A549 (cell line): ENCODE data around the gene FBLIM1. TPM values are rescaled to one million over a fixed set of nuclear protein-coding genes. Genes with fewer than 3 reads are reported as not detected.
A peak's percentile ranks its signal among the peaks of the same experiment; 100 is the strongest.

Source experiments
- ATAC-seq, 2 experiments: fragments of 200-7000 bp in 1 of 2; fragments of >200 bp in 1 of 2; cut with Nextera tagmentation in 1 of 2; cut with Tn5 transposase in 1 of 2; 3 replicates each; pipeline versions ENCODE4 v1.8.0 to v1.9.1; 2018 to 2020; ENCODE audit warnings: mild to moderate bottlenecking in 1 of 2, moderate library complexity in 1 of 2
- CTCF ChIA-PET: fragments of 300-600 bp; sonication (Branson Sonifier 250); formaldehyde crosslinking; extraction: SDS; loops from one replicate; lab custom pipeline; 2021; ENCODE audit warnings: antibody characterized with exemption, inconsistent platforms; lab: Yijun Ruan, JAX
- POLR2A ChIA-PET: fragments of 350-600 bp; formaldehyde crosslinking; extraction: SDS; loops from one replicate; lab custom pipeline; 2021; ENCODE audit warnings: antibody characterized with exemption, inconsistent platforms; lab: Yijun Ruan, JAX
- DNase-seq, 2 experiments: peaks; one replicate each; pipeline versions ENCODE4 v3.0.0 to v3.0.0-alpha.2; 2011 to 2016; ENCODE audit warnings: low read depth in 1 of 2, low spot score in 1 of 2
- FAIRE-seq: peaks from 2 replicates; lab custom pipeline; 2011; peaks lifted over from hg19 to GRCh38; lab: Jason Lieb, UNC
- H3K27ac ChIP-seq, 2 experiments: fragments of >200 bp; sonication (Bioruptor Twin); formaldehyde crosslinking; 3 replicates each; pipeline ENCODE4 v1.5.1; 2016 to 2017
- H3K4me1 ChIP-seq: fragments of >200 bp; sonication (Bioruptor Twin); formaldehyde crosslinking; 3 replicates; pipeline ENCODE4 v1.6.1; 2016
- H3K4me2 ChIP-seq: fragments of >200 bp; sonication (Bioruptor Twin); formaldehyde crosslinking; 3 replicates; pipeline ENCODE4 v1.6.1; 2016
- H3K4me3 ChIP-seq: fragments of >200 bp; sonication (Bioruptor Twin); formaldehyde crosslinking; 3 replicates; pipeline ENCODE4 v1.5.1; 2016
- H3K9me3 ChIP-seq: fragments of >200 bp; sonication (Bioruptor Twin); formaldehyde crosslinking; 3 replicates; pipeline ENCODE4 v1.6.1; 2016
- BHLHE40 ChIP-seq: IDR thresholded peaks from 2 replicates; pipeline ENCODE4 v1.6.1; 2012; ENCODE audit warnings: low read depth, low read length, inconsistent platforms
- CHD2 ChIP-seq: fragments of 150-350 bp; IDR thresholded peaks from 2 replicates; pipeline ENCODE4 v1.6.1; 2014; ENCODE audit warnings: low read length; ENCODE audit not compliant: partially characterized antibody
- EHF ChIP-seq: fragments of 250-450 bp; sonication (Bioruptor Pico); IDR thresholded peaks from 2 replicates; pipeline ENCODE4 v1.5.0; 2020; ENCODE audit warnings: mild to moderate bottlenecking
- EHMT2 ChIP-seq: fragments of 200-600 bp; sonication (generic); IDR thresholded peaks from 2 replicates; pipeline ENCODE4 v1.6.1; 2016; ENCODE audit warnings: antibody characterized with exemption, low read depth, mild to moderate bottlenecking, moderate library complexity
- FOXS1 ChIP-seq: fragments of 250-450 bp; sonication (Bioruptor Pico); IDR thresholded peaks from 2 replicates; pipeline ENCODE4 v1.5.0; 2020; ENCODE audit warnings: mild to moderate bottlenecking, moderate library complexity
- HOXA7 ChIP-seq: fragments of 250-450 bp; sonication (Bioruptor Pico); IDR thresholded peaks from 2 replicates; pipeline ENCODE4 v1.5.0; 2020; ENCODE audit warnings: mild to moderate bottlenecking, moderate library complexity
- HOXB5 ChIP-seq: fragments of 250-450 bp; sonication (Bioruptor Pico); IDR thresholded peaks from 2 replicates; pipeline ENCODE4 v1.5.0; 2020; ENCODE audit warnings: mild to moderate bottlenecking, moderate library complexity
- KDM1A ChIP-seq: fragments of 200-600 bp; sonication (generic); IDR thresholded peaks from 2 replicates; pipeline ENCODE4 v1.6.1; 2016; ENCODE audit warnings: low read depth, mild to moderate bottlenecking
- KDM5A ChIP-seq: fragments of 200-600 bp; sonication (generic); IDR thresholded peaks from 2 replicates; pipeline ENCODE4 v1.6.1; 2016; ENCODE audit warnings: antibody characterized with exemption, mild to moderate bottlenecking
- RARB ChIP-seq: fragments of 250-450 bp; sonication (Bioruptor Pico); IDR thresholded peaks from 2 replicates; pipeline ENCODE4 v1.8.0; 2021; ENCODE audit warnings: mild to moderate bottlenecking, moderate library complexity
- SMC3 ChIP-seq: fragments of >200 bp; sonication (Bioruptor Twin); formaldehyde crosslinking; IDR thresholded peaks from 3 replicates; pipeline ENCODE4 v1.6.1; 2018; ENCODE audit warnings: inconsistent platforms
- TP53 ChIP-seq: fragments of 250-450 bp; sonication (Bioruptor Pico); IDR thresholded peaks from 2 replicates; pipeline ENCODE4 v1.5.0; 2021; ENCODE audit warnings: mild to moderate bottlenecking, moderate library complexity
- ZC3H11A ChIP-seq: fragments of 450-650 bp; IDR thresholded peaks from 2 replicates; pipeline ENCODE4 v1.6.1; 2014; ENCODE audit warnings: antibody characterized with exemption, mild to moderate bottlenecking
- ZFP36 ChIP-seq: fragments of 450-650 bp; IDR thresholded peaks from 2 replicates; pipeline ENCODE4 v1.6.1; 2014; ENCODE audit warnings: borderline replicate concordance; ENCODE audit not compliant: partially characterized antibody
- ZNF302 ChIP-seq: fragments of 250-450 bp; sonication (Bioruptor Pico); IDR thresholded peaks from 2 replicates; pipeline ENCODE4 v1.9.0; 2021; ENCODE audit warnings: inconsistent platforms, mild to moderate bottlenecking, moderate library complexity
- ZSCAN20 ChIP-seq: fragments of 250-450 bp; sonication (Bioruptor Pico); IDR thresholded peaks from 2 replicates; pipeline ENCODE4 v1.8.0; 2022; ENCODE audit warnings: mild to moderate bottlenecking, moderate library complexity
- WGBS: methylation state at CpG from one replicate; pipeline ENCODE4 v1.1.6; 2017; ENCODE audit errors: missing lambda C conversion rate; 5-methylcytosine and 5-hydroxymethylcytosine counted together
- polyA plus RNA-seq, 4 experiments: library from polyadenylated mRNA; depleted of rRNA in 3 of 4; stranded (reverse); fragments of >200 nt; fragmentation: RNase III in 1 of 4; extraction: RNeasy Plus Mini Kit Qiagen cat#74134 plus additional on column Dnase treatment in 1 of 4; gene quantifications; 2 replicates in 3 of 4; 3 replicates in 1 of 4; pipeline ENCODE4 v1.2.3, GENCODE V29; 2011 to 2017
- TF ChIP-seq, protein P1 (sequence below): fragments of 450-650 bp; IDR thresholded peaks from 2 replicates; pipeline ENCODE4 v1.6.1; 2014; ENCODE audit warnings: antibody characterized with exemption
- TF ChIP-seq, protein P2 (sequence below): IDR thresholded peaks from 2 replicates; pipeline ENCODE4 v1.6.1; 2012; ENCODE audit warnings: low read depth, borderline replicate concordance
- TF ChIP-seq, protein P3 (sequence below): fragments of >200 bp; sonication (Bioruptor Twin); formaldehyde crosslinking; IDR thresholded peaks from 3 replicates; pipeline ENCODE4 v1.5.1; 2016
- TF ChIP-seq, protein P4 (sequence below): fragments of 200-600 bp; sonication (generic); IDR thresholded peaks from 2 replicates; pipeline ENCODE4 v1.6.1; 2016; ENCODE audit warnings: antibody characterized with exemption, mild to moderate bottlenecking, moderate library complexity
- TF ChIP-seq, protein P5 (sequence below): IDR thresholded peaks from 2 replicates; pipeline ENCODE4 v1.6.1; 2012
- TF ChIP-seq, protein P6 (sequence below): fragments of >200 bp; sonication (Bioruptor Twin); formaldehyde crosslinking; IDR thresholded peaks from 3 replicates; pipeline ENCODE4 v1.6.1; 2016
- TF ChIP-seq, protein P7 (sequence below): fragments of 150-350 bp; IDR thresholded peaks from 2 replicates; pipeline ENCODE4 v1.6.1; 2014; ENCODE audit warnings: low read depth, mild to moderate bottlenecking, low read length

The FBLIM1 gene
- polyA plus RNA-seq, 2 of the 4 experiments (the other 2 are of a cell fraction), result 24.6 to 38.1 TPM

DNA sequence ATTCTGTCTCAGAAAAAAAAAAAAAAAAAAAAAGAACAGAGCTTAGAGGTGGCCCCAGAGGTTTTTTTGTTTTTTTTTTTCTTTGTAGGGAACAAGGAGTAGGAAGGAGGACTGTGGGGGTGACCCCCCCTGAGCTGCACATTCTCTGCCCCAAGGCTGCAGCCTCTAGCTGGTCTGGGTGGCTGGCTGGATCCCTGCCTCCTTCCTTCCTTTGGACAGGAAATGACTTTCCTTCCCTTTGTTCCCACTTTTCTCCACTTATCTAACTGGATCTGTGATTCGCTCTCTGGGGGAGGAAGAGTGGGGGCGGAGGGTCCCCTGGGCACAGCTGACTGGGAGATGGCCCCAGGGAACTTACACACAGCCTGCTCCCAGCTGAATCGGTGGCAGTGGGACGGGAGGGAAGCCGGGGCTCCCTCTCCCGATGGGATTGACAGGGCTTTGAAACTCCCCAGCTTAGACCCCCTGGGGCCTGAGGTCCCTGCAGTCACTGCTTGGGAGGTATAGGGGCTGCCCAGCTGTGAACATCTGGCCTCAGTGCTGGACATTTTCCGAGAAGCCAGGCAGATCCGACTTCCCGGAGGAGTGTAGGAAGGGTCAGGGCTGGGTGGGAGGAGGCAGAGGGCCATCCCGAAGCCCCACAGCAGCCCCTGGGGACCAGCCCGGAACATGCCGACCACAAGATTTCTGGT is 2.1 kb downstream of the FBLIM1 start:
- WGBS, result 44% methylated on average over 5 of the region's 12 CpGs
- H3K27ac ChIP-seq, result peak overlapping the region; percentile 94 to 99
- H3K4me1 ChIP-seq, result peaks cover 52% of the 10 kb centered on the region
- no peaks in the 10 kb centered on the region for H3K9me3 ChIP-seq
- H3K4me3 ChIP-seq, result peak overlapping the region; percentile 97; the same call in 2 of the 3 replicates
- peak overlapping the region; percentile 85 for H3K4me2 ChIP-seq
- FAIRE-seq, result no peak
- ChIA-PET CTCF (interaction anchor here (0.6 to 2.0 kb wide), 4 partner anchors 10 to 155 kb away, joined by 3 to 7 read pairs (median 4); no protein-coding TSS in a partner anchor), POLR2A (interaction anchor here (0.5 kb wide), 1 partner anchor 16 kb away, joined by 3 read pairs; no protein-coding TSS in a partner anchor)
- TF ChIP-seq HOXB5 (CRISPR knock-in tag), result no peak
- no peak for TF ChIP-seq HOXA7
- TF ChIP-seq, protein P1, sequence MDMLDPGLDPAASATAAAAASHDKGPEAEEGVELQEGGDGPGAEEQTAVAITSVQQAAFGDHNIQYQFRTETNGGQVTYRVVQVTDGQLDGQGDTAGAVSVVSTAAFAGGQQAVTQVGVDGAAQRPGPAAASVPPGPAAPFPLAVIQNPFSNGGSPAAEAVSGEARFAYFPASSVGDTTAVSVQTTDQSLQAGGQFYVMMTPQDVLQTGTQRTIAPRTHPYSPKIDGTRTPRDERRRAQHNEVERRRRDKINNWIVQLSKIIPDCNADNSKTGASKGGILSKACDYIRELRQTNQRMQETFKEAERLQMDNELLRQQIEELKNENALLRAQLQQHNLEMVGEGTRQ, result no peak
- TF ChIP-seq ZSCAN20 (CRISPR knock-in tag), result no peak
- no peak for TF ChIP-seq ZC3H11A
- no peak for TF ChIP-seq CHD2
- no peak for TF ChIP-seq KDM1A
- no peak for TF ChIP-seq KDM5A
- no peak for TF ChIP-seq TP53 (CRISPR knock-in tag)
- no peak for TF ChIP-seq ZFP36
- no peak for TF ChIP-seq FOXS1 (CRISPR knock-in tag)
- TF ChIP-seq, protein P2, sequence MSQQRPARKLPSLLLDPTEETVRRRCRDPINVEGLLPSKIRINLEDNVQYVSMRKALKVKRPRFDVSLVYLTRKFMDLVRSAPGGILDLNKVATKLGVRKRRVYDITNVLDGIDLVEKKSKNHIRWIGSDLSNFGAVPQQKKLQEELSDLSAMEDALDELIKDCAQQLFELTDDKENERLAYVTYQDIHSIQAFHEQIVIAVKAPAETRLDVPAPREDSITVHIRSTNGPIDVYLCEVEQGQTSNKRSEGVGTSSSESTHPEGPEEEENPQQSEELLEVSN, result no peak
- no peak for TF ChIP-seq ZNF302 (CRISPR knock-in tag)
- ATAC-seq, result no peak; a peak in 1 of 6 replicates
- no peak for DNase-seq

DNA sequence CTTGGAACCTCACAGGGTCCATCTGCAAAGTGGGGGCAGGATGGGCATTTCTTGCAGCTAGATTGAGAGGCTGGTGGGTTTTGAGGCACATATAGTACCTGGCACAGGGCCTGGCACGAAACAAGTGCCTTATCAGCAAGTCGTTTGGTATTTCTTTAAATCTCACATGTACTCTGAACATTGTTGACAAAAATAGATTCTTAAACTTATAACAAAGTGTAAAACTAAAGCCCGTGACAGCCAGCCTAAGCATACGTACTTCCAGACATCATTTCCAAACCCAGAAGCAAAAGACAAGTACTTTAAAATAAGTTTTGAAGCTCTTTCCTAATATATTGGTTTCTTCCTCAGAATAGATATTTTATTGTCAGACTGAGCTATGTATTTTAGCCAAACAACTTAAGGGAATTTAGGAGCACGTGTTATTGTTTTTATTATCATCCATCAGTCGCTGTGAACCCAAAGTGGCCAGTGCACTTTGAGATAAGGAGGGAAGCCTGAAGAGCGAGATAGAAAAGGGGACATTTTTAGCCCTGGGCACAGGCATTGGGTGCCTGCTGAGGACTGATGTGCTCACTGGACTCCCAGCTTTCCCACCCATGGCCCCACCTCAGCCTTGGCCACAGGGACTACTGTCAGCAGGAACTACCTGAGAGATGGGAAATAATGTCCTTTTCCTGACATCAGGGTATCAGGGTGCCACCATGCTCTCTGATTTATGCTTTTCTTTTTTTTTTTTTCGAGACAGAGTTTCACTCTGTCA is 3.0 kb downstream of the FBLIM1 start:
- Histone ChIP-seq H3K27ac (peak overlapping the region; percentile 94 to 99; a peak in 4 of 6 replicates), H3K4me2 (no peak overlapping the region)
- no peak for TF ChIP-seq SMC3
- no peak for TF ChIP-seq BHLHE40
- TF ChIP-seq EHF (CRISPR knock-in tag), result no peak
- TF ChIP-seq, protein P3, sequence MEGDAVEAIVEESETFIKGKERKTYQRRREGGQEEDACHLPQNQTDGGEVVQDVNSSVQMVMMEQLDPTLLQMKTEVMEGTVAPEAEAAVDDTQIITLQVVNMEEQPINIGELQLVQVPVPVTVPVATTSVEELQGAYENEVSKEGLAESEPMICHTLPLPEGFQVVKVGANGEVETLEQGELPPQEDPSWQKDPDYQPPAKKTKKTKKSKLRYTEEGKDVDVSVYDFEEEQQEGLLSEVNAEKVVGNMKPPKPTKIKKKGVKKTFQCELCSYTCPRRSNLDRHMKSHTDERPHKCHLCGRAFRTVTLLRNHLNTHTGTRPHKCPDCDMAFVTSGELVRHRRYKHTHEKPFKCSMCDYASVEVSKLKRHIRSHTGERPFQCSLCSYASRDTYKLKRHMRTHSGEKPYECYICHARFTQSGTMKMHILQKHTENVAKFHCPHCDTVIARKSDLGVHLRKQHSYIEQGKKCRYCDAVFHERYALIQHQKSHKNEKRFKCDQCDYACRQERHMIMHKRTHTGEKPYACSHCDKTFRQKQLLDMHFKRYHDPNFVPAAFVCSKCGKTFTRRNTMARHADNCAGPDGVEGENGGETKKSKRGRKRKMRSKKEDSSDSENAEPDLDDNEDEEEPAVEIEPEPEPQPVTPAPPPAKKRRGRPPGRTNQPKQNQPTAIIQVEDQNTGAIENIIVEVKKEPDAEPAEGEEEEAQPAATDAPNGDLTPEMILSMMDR, result no peak
- no peak for TF ChIP-seq RARB
- TF ChIP-seq, protein P4, sequence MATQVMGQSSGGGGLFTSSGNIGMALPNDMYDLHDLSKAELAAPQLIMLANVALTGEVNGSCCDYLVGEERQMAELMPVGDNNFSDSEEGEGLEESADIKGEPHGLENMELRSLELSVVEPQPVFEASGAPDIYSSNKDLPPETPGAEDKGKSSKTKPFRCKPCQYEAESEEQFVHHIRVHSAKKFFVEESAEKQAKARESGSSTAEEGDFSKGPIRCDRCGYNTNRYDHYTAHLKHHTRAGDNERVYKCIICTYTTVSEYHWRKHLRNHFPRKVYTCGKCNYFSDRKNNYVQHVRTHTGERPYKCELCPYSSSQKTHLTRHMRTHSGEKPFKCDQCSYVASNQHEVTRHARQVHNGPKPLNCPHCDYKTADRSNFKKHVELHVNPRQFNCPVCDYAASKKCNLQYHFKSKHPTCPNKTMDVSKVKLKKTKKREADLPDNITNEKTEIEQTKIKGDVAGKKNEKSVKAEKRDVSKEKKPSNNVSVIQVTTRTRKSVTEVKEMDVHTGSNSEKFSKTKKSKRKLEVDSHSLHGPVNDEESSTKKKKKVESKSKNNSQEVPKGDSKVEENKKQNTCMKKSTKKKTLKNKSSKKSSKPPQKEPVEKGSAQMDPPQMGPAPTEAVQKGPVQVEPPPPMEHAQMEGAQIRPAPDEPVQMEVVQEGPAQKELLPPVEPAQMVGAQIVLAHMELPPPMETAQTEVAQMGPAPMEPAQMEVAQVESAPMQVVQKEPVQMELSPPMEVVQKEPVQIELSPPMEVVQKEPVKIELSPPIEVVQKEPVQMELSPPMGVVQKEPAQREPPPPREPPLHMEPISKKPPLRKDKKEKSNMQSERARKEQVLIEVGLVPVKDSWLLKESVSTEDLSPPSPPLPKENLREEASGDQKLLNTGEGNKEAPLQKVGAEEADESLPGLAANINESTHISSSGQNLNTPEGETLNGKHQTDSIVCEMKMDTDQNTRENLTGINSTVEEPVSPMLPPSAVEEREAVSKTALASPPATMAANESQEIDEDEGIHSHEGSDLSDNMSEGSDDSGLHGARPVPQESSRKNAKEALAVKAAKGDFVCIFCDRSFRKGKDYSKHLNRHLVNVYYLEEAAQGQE, result no peak
- TF ChIP-seq EHMT2, result no peak
- TF ChIP-seq, protein P5, sequence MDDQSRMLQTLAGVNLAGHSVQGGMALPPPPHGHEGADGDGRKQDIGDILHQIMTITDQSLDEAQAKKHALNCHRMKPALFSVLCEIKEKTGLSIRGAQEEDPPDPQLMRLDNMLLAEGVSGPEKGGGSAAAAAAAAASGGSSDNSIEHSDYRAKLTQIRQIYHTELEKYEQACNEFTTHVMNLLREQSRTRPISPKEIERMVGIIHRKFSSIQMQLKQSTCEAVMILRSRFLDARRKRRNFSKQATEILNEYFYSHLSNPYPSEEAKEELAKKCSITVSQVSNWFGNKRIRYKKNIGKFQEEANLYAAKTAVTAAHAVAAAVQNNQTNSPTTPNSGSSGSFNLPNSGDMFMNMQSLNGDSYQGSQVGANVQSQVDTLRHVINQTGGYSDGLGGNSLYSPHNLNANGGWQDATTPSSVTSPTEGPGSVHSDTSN, result no peak
- TF ChIP-seq, protein P6, sequence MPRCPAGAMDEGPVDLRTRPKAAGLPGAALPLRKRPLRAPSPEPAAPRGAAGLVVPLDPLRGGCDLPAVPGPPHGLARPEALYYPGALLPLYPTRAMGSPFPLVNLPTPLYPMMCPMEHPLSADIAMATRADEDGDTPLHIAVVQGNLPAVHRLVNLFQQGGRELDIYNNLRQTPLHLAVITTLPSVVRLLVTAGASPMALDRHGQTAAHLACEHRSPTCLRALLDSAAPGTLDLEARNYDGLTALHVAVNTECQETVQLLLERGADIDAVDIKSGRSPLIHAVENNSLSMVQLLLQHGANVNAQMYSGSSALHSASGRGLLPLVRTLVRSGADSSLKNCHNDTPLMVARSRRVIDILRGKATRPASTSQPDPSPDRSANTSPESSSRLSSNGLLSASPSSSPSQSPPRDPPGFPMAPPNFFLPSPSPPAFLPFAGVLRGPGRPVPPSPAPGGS, result no peak
- TF ChIP-seq, protein P7, sequence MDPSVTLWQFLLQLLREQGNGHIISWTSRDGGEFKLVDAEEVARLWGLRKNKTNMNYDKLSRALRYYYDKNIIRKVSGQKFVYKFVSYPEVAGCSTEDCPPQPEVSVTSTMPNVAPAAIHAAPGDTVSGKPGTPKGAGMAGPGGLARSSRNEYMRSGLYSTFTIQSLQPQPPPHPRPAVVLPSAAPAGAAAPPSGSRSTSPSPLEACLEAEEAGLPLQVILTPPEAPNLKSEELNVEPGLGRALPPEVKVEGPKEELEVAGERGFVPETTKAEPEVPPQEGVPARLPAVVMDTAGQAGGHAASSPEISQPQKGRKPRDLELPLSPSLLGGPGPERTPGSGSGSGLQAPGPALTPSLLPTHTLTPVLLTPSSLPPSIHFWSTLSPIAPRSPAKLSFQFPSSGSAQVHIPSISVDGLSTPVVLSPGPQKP, result no peak
- TF ChIP-seq, all 56 proteins: peak for 0
- ChIA-PET CTCF (interaction anchor here (0.6 kb wide), 1 partner anchor 21 kb away, joined by 3 read pairs; no protein-coding TSS in a partner anchor), POLR2A (interaction anchor here (0.5 kb wide), 1 partner anchor 15 kb away, joined by 3 read pairs; no protein-coding TSS in a partner anchor)
- Histone ChIP-seq H3K9me3 (no peaks in the 10 kb centered on the region), H3K4me3 (no peak overlapping the region), H3K4me1 (peaks cover 43% of the 10 kb centered on the region)
- DNase-seq, result no peak
- FAIRE-seq, result no peak
- no peak for ATAC-seq
- WGBS, result 90% methylated on average over 8 of the region's 8 CpGs
